ENCODE data around the gene APCDD1.

APCDD1 gene

DNA sequence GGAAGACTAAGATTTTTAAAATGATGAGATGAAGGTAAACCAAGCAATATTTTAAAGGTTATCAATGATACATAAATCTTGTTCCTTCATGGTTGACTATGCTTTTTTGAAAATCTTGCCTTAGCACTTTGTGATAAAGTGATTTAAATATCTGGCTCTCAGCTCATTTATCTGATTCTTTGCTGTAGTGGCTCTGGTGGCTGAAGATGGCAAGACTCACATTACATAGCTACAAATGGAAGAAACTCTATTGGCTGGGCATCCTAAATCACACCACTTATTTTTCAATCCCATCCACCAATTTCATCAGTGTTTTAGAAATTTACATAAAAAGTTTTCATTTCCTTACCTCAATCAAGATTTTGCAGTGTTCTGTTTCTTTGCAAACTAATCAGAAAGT is 16.6 kb upstream of the APCDD1 start:
- TF ChIP-seq TCF12 (IDR thresholded peaks at IDR 0.05; ENCODE audit: low read depth): no peak
- TF ChIP-seq, protein P1, sequence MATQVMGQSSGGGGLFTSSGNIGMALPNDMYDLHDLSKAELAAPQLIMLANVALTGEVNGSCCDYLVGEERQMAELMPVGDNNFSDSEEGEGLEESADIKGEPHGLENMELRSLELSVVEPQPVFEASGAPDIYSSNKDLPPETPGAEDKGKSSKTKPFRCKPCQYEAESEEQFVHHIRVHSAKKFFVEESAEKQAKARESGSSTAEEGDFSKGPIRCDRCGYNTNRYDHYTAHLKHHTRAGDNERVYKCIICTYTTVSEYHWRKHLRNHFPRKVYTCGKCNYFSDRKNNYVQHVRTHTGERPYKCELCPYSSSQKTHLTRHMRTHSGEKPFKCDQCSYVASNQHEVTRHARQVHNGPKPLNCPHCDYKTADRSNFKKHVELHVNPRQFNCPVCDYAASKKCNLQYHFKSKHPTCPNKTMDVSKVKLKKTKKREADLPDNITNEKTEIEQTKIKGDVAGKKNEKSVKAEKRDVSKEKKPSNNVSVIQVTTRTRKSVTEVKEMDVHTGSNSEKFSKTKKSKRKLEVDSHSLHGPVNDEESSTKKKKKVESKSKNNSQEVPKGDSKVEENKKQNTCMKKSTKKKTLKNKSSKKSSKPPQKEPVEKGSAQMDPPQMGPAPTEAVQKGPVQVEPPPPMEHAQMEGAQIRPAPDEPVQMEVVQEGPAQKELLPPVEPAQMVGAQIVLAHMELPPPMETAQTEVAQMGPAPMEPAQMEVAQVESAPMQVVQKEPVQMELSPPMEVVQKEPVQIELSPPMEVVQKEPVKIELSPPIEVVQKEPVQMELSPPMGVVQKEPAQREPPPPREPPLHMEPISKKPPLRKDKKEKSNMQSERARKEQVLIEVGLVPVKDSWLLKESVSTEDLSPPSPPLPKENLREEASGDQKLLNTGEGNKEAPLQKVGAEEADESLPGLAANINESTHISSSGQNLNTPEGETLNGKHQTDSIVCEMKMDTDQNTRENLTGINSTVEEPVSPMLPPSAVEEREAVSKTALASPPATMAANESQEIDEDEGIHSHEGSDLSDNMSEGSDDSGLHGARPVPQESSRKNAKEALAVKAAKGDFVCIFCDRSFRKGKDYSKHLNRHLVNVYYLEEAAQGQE (IDR thresholded peaks at IDR 0.05; ENCODE audit: low read depth): no peak
- no peak for TF ChIP-seq YY1 (IDR thresholded peaks at IDR 0.05; ENCODE audit: low read depth)
- no peak for TF ChIP-seq CEBPB (IDR thresholded peaks at IDR 0.05)
- TF ChIP-seq, protein P2, sequence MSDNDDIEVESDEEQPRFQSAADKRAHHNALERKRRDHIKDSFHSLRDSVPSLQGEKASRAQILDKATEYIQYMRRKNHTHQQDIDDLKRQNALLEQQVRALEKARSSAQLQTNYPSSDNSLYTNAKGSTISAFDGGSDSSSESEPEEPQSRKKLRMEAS (IDR thresholded peaks at IDR 0.05): no peak
- TF ChIP-seq TEAD4 (IDR thresholded peaks at IDR 0.05): no peak
- TF ChIP-seq, protein P3, sequence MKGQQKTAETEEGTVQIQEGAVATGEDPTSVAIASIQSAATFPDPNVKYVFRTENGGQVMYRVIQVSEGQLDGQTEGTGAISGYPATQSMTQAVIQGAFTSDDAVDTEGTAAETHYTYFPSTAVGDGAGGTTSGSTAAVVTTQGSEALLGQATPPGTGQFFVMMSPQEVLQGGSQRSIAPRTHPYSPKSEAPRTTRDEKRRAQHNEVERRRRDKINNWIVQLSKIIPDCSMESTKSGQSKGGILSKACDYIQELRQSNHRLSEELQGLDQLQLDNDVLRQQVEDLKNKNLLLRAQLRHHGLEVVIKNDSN (IDR thresholded peaks at IDR 0.05): no peak
- TF ChIP-seq NFIC (IDR thresholded peaks at IDR 0.05): no peak
- TF ChIP-seq FOXM1 (IDR thresholded peaks at IDR 0.05; ENCODE audit: borderline replicate concordance, low read depth): no peak
- TF ChIP-seq RAD21 (IDR thresholded peaks at IDR 0.05; ENCODE audit: low read depth): no peak

DNA sequence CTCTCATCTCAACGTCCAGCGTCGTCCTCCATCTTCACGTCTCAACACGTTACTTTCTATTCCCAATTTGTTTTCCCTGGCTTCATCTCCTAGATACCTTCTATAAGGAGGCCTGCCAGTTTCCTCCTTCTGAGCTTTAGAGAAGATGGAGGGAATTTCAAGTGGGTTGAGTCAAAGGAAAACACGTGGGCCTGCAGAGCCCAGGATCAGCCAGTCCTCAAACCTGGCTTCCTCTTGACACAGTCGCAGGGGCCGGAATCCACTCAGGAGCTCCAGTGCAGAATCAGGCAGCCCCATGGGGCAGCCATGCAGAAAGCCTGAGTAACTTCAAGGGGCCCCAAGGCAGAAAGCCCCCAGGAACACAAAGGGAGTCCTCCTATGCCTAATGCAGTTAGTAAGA is 14.5 kb upstream of the APCDD1 start:
- TF ChIP-seq ZBTB7A (IDR thresholded peaks at IDR 0.05; ENCODE audit: low read depth) (no peak), CEBPB (IDR thresholded peaks at IDR 0.05) (no peak)

DNA sequence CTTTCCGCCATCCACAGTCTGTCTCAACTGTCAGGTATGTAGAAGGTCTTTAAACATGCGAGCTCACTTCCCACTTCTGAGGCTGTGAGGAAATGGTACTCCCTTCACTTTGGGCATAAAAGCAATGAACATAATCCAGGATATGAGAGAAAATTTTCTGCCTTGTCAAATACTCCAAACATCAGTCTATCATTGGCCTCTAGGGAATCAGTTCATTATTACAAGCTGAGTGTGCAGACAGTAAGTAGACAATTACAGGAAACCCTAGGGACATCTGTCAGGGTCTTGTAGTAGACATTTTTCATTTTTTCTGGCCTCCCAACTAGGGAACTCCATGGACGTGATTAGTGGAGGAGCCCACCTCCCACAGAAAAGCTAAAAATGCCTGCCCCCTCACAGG is 13.6 kb upstream of the APCDD1 start:
- TF ChIP-seq TCF12 (IDR thresholded peaks at IDR 0.05; ENCODE audit: low read depth): no peak
- TF ChIP-seq, protein P2 (IDR thresholded peaks at IDR 0.05): no peak
- TF ChIP-seq, protein P1 (IDR thresholded peaks at IDR 0.05; ENCODE audit: low read depth): no peak

DNA sequence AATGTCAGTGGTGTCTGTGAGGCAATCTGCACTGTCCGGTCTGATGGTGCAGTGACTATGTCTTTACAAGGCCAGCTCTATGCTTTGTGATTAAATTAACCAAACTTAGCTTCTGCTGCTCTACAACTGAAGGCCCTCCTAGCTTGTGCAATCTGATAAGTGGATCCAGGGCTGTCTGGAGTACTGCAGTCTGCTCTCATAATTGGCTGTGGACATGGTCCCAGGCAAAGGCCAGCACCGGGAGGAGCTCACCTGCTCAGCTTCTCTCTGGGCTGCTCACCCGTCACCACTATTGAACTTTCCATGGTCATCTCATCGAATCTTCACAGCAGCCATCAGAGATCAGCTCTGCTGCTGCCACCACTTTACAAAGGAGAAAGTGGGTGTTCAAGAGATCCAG is 13.0 kb upstream of the APCDD1 start:
- TF ChIP-seq, protein P2 (IDR thresholded peaks at IDR 0.05): no peak
- TF ChIP-seq EP300 (IDR thresholded peaks at IDR 0.05; ENCODE audit: borderline replicate concordance) (no peak), NFIC (IDR thresholded peaks at IDR 0.05) (no peak), CEBPB (IDR thresholded peaks at IDR 0.05) (no peak), TEAD4 (IDR thresholded peaks at IDR 0.05) (no peak), EGR1 (IDR thresholded peaks at IDR 0.05) (no peak), RAD21 (IDR thresholded peaks at IDR 0.05; ENCODE audit: low read depth) (no peak), YY1 (IDR thresholded peaks at IDR 0.05; ENCODE audit: low read depth) (no peak), ZBTB7A (IDR thresholded peaks at IDR 0.05; ENCODE audit: low read depth) (no peak), FOXM1 (IDR thresholded peaks at IDR 0.05; ENCODE audit: borderline replicate concordance, low read depth) (no peak), TCF12 (IDR thresholded peaks at IDR 0.05; ENCODE audit: low read depth) (no peak)
- TF ChIP-seq, protein P3 (IDR thresholded peaks at IDR 0.05): no peak

DNA sequence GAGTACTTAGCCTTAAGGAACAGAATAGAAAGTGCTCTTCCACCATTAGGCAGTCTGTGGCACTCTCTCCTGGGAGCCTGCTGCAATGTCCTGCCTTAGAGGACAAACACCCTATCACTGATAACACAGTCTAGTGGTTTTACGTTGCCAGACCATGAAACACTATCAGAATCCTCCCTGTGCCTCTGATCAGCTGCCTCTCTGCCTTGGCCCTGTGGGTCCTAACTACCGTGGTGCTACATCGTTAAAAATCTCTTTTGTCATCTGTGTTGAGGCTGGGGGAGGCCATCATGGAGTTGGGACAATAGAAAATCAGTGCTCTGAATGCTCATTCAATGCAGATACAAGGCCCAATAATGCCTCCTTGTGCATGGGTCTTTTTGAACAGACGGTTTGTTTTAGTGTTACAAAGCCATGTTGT is 11.9 kb upstream of the APCDD1 start:
- TF ChIP-seq FOXM1 (IDR thresholded peaks at IDR 0.05; ENCODE audit: borderline replicate concordance, low read depth): no peak
- TF ChIP-seq CEBPB (IDR thresholded peaks at IDR 0.05): no peak
- no peak for TF ChIP-seq TCF12 (IDR thresholded peaks at IDR 0.05; ENCODE audit: low read depth)
- no peak for TF ChIP-seq TAF1 (IDR thresholded peaks at IDR 0.05; ENCODE audit: low read depth)
- TF ChIP-seq NFIC (IDR thresholded peaks at IDR 0.05): no peak
- no peak for TF ChIP-seq RAD21 (IDR thresholded peaks at IDR 0.05; ENCODE audit: low read depth)
- no peak for TF ChIP-seq EP300 (IDR thresholded peaks at IDR 0.05; ENCODE audit: borderline replicate concordance)
- TF ChIP-seq, protein P1 (IDR thresholded peaks at IDR 0.05; ENCODE audit: low read depth): no peak
- no peak for TF ChIP-seq ZBTB7A (IDR thresholded peaks at IDR 0.05; ENCODE audit: low read depth)
- TF ChIP-seq YY1 (IDR thresholded peaks at IDR 0.05; ENCODE audit: low read depth): no peak
- TF ChIP-seq, protein P2 (IDR thresholded peaks at IDR 0.05): no peak
- no peak for TF ChIP-seq TEAD4 (IDR thresholded peaks at IDR 0.05)
- no peak for TF ChIP-seq EGR1 (IDR thresholded peaks at IDR 0.05)
- no peak for TF ChIP-seq CREB1 (IDR thresholded peaks at IDR 0.05; ENCODE audit: low read depth)
- TF ChIP-seq, protein P3 (IDR thresholded peaks at IDR 0.05): no peak

All from Ishikawa (cell line).